Esophagus squamous epithelium (tissue), 4 donors: ENCODE data around the gene TOR4A.

ENCODE experiments used
- CTCF ChIP-seq, 6 experiments: fragments of 450-650 bp in 4 of 6; fragments of 200-600 bp in 2 of 6; sonication (generic) in 2 of 6; IDR thresholded peaks; one replicate each; pipeline ENCODE4 v1.5.1; 2016 to 2019; ENCODE audit warnings: antibody characterized with exemption in 6 of 6, mild to moderate bottlenecking in 4 of 6, moderate library complexity in 4 of 6
- POLR2A ChIP-seq, 4 donors: fragments of 450-650 bp; IDR thresholded peaks; one replicate each; pipeline ENCODE4 v1.6.1; 2017; ENCODE audit warnings: antibody characterized with exemption in 4 of 4, mild to moderate bottlenecking in 4 of 4, moderate library complexity in 3 of 4

- TF ChIP-seq CTCF (IDR thresholded peaks at IDR 0.05) (no peak), POLR2A (IDR thresholded peaks at IDR 0.05) (no peak)
Measured at GRCh38 chr9:137316012-137316981, 38.8 kb downstream of the TOR4A start.
